Upper lobe of left lung (tissue), 6 donors: ENCODE measurements around the gene TAP1. TPM values are rescaled to one million over a fixed set of nuclear protein-coding genes. Genes with fewer than 3 reads are reported as not detected.

Experiments used
- ATAC-seq, 2 donors: fragments of 200-7000 bp; cut with Tn5 transposase; one replicate each; pipeline ENCODE4 v1.9.1; 2022; ENCODE audit warnings: mild to moderate bottlenecking in 2 of 2, moderate library complexity in 2 of 2; ENCODE audit not compliant: low FRiP score in 2 of 2
- DNase-seq, 2 donors: peaks; one replicate each; pipeline ENCODE4 v3.0.0-alpha.2; 2019 to 2020
- H3K27ac ChIP-seq, 4 donors: fragments of 200-600 bp; sonication (generic); one replicate each; pipeline ENCODE4 v1.5.1; 2016 to 2019
- H3K27me3 ChIP-seq, 4 donors: fragments of 200-600 bp; sonication (generic); one replicate each; pipeline ENCODE4 v1.5.1; 2017 to 2019
- H3K36me3 ChIP-seq, 4 donors: fragments of 200-600 bp; sonication (generic); one replicate each; pipeline ENCODE4 v1.5.1; 2016 to 2019
- H3K4me1 ChIP-seq, 4 donors: fragments of 200-600 bp; sonication (generic); one replicate each; pipeline ENCODE4 v1.5.1; 2018 to 2019
- H3K4me3 ChIP-seq, 4 donors: fragments of 200-600 bp; sonication (generic); one replicate each; pipeline ENCODE4 v1.5.1; 2017 to 2019; ENCODE audit warnings: mild to moderate bottlenecking in 2 of 4, moderate library complexity in 1 of 4
- H3K9me3 ChIP-seq, 4 donors: fragments of 200-600 bp; sonication (generic); one replicate each; pipeline ENCODE4 v1.5.1; 2018 to 2019
- EP300 ChIP-seq, 4 donors: sonication (generic); formaldehyde crosslinking; IDR thresholded peaks; one replicate each; pipeline ENCODE4 v1.5.1; 2017; ENCODE audit warnings: antibody characterized with exemption in 4 of 4, control low read depth in 2 of 4
- POLR2A ChIP-seq, 4 donors: fragments of 450-650 bp; IDR thresholded peaks; one replicate each; pipeline ENCODE4 v1.5.1; 2016 to 2017; ENCODE audit warnings: antibody characterized with exemption in 4 of 4, mild to moderate bottlenecking in 2 of 4
- POLR2AphosphoS5 ChIP-seq, 2 donors: sonication (generic); formaldehyde crosslinking; IDR thresholded peaks; one replicate each; pipeline ENCODE4 v1.5.1; 2017; ENCODE audit warnings: antibody characterized with exemption in 2 of 2
- WGBS, 2 donors: methylation state at CpG; one replicate each; pipeline ENCODE4 v1.1.5; 2017 to 2018; 5-methylcytosine and 5-hydroxymethylcytosine counted together
- small RNA-seq, 4 donors: library from RNA; depleted of rRNA; stranded (forward); fragments of <200 nt; gene quantifications; one replicate each; pipeline ENCODE3, GENCODE V24; 2016
- total RNA-seq, 6 donors: library from RNA; depleted of rRNA in 4 of 6; stranded (reverse); fragments of >200 nt in 4 of 6; gene quantifications; one replicate each; pipeline versions ENCODE4 v1.1.0 to v1.2.1, GENCODE V29; 2016 to 2021
- TF ChIP-seq, protein P1 (sequence below), 6 experiments: fragments of 450-650 bp in 4 of 6; fragments of 200-600 bp in 2 of 6; sonication (generic) in 2 of 6; IDR thresholded peaks; one replicate each; pipeline ENCODE4 v1.5.1; 2016 to 2019; ENCODE audit warnings: antibody characterized with exemption in 6 of 6
- donor health status: DM: no; HTN: no; CAD: no; lungs with moderate emphysema.
- donor health status: DM: no; HTN: yes; CAD: no; lungs with severe emphysema.

Gene TAP1
- total RNA-seq, 6 donors from 2014 or later = 56.9 to 87.0 (median 69.8) TPM

DNA sequence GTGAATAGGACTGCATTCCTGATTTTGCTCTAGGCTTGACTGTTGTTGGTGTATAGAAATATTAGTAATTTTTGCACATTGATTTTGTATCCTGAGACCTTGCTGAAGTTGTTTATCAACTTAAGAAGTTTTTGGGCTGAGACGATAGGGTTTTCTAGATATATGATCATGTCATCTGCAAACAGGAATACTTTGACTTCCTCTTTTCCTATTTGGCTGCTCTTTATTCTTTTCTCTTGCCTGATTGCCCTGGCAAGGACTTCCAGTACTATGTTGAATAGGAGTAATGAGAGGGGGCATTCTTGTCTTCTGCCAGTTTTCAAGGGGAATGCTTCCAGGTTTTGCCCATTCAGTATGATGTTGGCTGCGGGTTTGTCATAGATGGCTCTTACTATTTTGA, 50.1 kb downstream of the TAP1 start:
- TF ChIP-seq, protein P1, sequence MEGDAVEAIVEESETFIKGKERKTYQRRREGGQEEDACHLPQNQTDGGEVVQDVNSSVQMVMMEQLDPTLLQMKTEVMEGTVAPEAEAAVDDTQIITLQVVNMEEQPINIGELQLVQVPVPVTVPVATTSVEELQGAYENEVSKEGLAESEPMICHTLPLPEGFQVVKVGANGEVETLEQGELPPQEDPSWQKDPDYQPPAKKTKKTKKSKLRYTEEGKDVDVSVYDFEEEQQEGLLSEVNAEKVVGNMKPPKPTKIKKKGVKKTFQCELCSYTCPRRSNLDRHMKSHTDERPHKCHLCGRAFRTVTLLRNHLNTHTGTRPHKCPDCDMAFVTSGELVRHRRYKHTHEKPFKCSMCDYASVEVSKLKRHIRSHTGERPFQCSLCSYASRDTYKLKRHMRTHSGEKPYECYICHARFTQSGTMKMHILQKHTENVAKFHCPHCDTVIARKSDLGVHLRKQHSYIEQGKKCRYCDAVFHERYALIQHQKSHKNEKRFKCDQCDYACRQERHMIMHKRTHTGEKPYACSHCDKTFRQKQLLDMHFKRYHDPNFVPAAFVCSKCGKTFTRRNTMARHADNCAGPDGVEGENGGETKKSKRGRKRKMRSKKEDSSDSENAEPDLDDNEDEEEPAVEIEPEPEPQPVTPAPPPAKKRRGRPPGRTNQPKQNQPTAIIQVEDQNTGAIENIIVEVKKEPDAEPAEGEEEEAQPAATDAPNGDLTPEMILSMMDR (IDR thresholded peaks at IDR 0.05) = no peak
- no peak for TF ChIP-seq POLR2A (IDR thresholded peaks at IDR 0.05)
- no peak for TF ChIP-seq EP300 (IDR thresholded peaks at IDR 0.05)
- TF ChIP-seq POLR2AphosphoS5 (IDR thresholded peaks at IDR 0.05) = no peak
- DNase-seq = no peak
- H3K36me3 ChIP-seq = no peaks in the 10 kb centered on the region
- 40 to 45% methylated on average over 2 of the region's 2 CpGs for WGBS, 2 donors
- H3K9me3 ChIP-seq = peaks cover 0 to 4% (median 2%) of the 10 kb centered on the region in 4 donors
- no peak overlapping the region for H3K27ac ChIP-seq
- no peak for ATAC-seq
- no peak overlapping the region for H3K4me3 ChIP-seq
- no peaks in the 10 kb centered on the region for H3K4me1 ChIP-seq
- no peaks in the 10 kb centered on the region for H3K27me3 ChIP-seq

DNA sequence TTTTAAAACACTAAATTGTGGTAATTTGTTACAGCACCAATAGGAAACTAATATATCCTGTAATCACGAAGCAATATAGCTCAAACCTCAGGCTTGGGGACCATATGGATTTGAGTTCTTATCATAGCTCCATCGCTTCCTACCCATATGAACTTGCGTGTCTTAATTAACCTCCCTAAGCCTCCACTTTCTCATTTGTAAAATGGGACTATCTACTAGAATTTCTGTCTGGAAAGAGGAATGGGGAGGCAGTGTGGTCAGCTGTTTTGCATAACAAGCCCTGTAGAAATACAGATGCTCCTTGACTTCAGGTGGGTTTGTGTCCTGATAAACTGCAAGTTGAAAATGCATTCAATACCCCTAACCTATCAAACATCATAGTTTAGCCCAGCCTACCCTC, 53.8 kb downstream of the TAP1 start:
- no peaks in the 10 kb centered on the region for H3K27me3 ChIP-seq
- peaks cover 0 to 4% (median 2%) of the 10 kb centered on the region in 4 donors for H3K9me3 ChIP-seq
- H3K4me1 ChIP-seq = peaks cover 0 to 12% (median 6%) of the 10 kb centered on the region in 4 donors
- TF ChIP-seq, protein P1 (IDR thresholded peaks at IDR 0.05) = no peak
- no peak for TF ChIP-seq EP300 (IDR thresholded peaks at IDR 0.05)
- no peak for TF ChIP-seq POLR2AphosphoS5 (IDR thresholded peaks at IDR 0.05)
- H3K36me3 ChIP-seq = no peaks in the 10 kb centered on the region
- 81 to 96% methylated on average over 3 of the region's 3 CpGs for WGBS, 2 donors
- ATAC-seq (no peak), DNase-seq (no peak)
- H3K27ac ChIP-seq = no peak overlapping the region
- H3K4me3 ChIP-seq = no peak overlapping the region

DNA sequence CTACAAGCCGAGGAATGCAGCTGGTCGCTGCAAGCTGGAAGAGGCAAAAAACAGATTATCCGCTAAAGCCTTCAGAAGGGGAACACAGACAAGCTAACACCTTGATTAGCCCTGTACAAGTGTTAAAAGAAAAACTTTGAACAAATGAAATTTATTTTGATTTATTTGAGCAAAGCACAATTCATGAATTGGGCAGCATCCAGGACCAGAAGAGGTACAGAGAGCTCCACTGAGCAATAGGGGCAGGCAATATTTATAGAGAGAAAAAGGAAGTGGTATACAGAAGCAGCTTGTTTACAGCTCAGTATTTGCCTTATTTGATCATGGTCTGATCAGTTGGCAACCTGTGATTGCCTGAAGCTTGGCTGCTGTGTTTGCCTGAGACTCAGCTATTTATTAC, 54.3 kb downstream of the TAP1 start:
- no peak for DNase-seq
- peaks cover 0 to 4% (median 2%) of the 10 kb centered on the region in 4 donors for H3K9me3 ChIP-seq
- no peak for ATAC-seq

GRCh38 chr6:32796848-32797776, 56.4 kb downstream of the TAP1 start:
- H3K4me3 ChIP-seq = peak overlapping the region in 2 of 4 donors; percentile 18 to 22
- H3K27me3 ChIP-seq = no peaks in the 10 kb centered on the region
- TF ChIP-seq, protein P1 (IDR thresholded peaks at IDR 0.05) = peak; percentile 89 to 94 (median 92)
- no peak for TF ChIP-seq POLR2AphosphoS5 (IDR thresholded peaks at IDR 0.05)
- no peak overlapping the region for H3K27ac ChIP-seq
- ATAC-seq (peak; percentile 87 to 90), DNase-seq (peak in 1 of 2 donors; percentile 81)
- H3K4me1 ChIP-seq = peaks cover 0 to 12% (median 6%) of the 10 kb centered on the region in 4 donors
- H3K9me3 ChIP-seq = peaks cover 0 to 4% (median 2%) of the 10 kb centered on the region in 4 donors
- 6 to 7% methylated on average over 28 to 30 of the region's 30 CpGs for WGBS, 2 donors
- no peaks in the 10 kb centered on the region for H3K36me3 ChIP-seq

More for the DNA sequence above, 54.3 kb downstream of the TAP1 start:
- Histone ChIP-seq H3K4me1 (peaks cover 0 to 12% (median 6%) of the 10 kb centered on the region in 4 donors), H3K27me3 (no peaks in the 10 kb centered on the region), H3K27ac (no peak overlapping the region), H3K36me3 (no peaks in the 10 kb centered on the region), H3K4me3 (no peak overlapping the region)
- 88 to 94% methylated on average over 3 of the region's 3 CpGs for WGBS, 2 donors
- no peak for TF ChIP-seq POLR2AphosphoS5 (IDR thresholded peaks at IDR 0.05)
- TF ChIP-seq, protein P1 (IDR thresholded peaks at IDR 0.05) = no peak

Small RNA genes lying within 50 kb of the gene (small RNA-seq; reads per million reads assigned to genes)
- gene HLA-Z = 0 reads per million in 4 donors

Other genes starting within 250 kb of the TAP1 start
- gene HLA-DQA1, start 216.3 kb downstream of the TAP1 start, total RNA-seq = 100 to 1,000 TPM in 4 of 6 donors, 1 to 10 TPM in 1, not detected in 1; 7.8 to 476 (median 122) TPM
- gene HLA-DQB1, start 187.0 kb downstream of the TAP1 start, total RNA-seq = 100 to 1,000 TPM in 2 of 6 donors, 10 to 100 TPM in 2, 1 to 10 TPM in 2; 1.0 to 154 (median 36.3) TPM
- 10 to 100 TPM in 2 of 6 donors, 1 to 10 TPM in 3, not detected in 1; 1.4 to 52.6 (median 4.4) TPM for gene HLA-DQA2, start 112.3 kb downstream of the TAP1 start, total RNA-seq
- 10 to 100 TPM in 3 of 6 donors, 1 to 10 TPM in 2, not detected in 1; 1.6 to 86.9 (median 16.5) TPM for gene HLA-DQB2, start 90.2 kb downstream of the TAP1 start, total RNA-seq
- 10 to 100 TPM in 1 of 6 donors, 1 to 10 TPM in 5; 1.3 to 15.2 (median 3.7) TPM for gene HLA-DOB, start 36.7 kb downstream of the TAP1 start, total RNA-seq
- 100 to 1,000 TPM in 2 of 6 donors, 10 to 100 TPM in 4; 17.6 to 266 (median 62.1) TPM for gene TAP2, start 15.0 kb downstream of the TAP1 start, total RNA-seq
- gene PSMB8, start 9.7 kb downstream of the TAP1 start, total RNA-seq = 100 to 1,000 TPM in 1 of 6 donors, 10 to 100 TPM in 5; 48.2 to 110 (median 71.7) TPM
- 10 to 100 TPM; 34.4 to 85.9 (median 45.5) TPM for gene PSMB9, start 488 bp upstream of the TAP1 start, total RNA-seq
- gene HLA-DMB, start 87.3 kb upstream of the TAP1 start, total RNA-seq = 100 to 1,000 TPM in 3 of 6 donors, 10 to 100 TPM in 3; 35.6 to 233 (median 80.6) TPM
- 100 to 1,000 TPM in 4 of 6 donors, 10 to 100 TPM in 2; 83.7 to 271 (median 134) TPM for gene HLA-DMA, start 99.4 kb upstream of the TAP1 start, total RNA-seq
- gene BRD2, start 114.9 kb upstream of the TAP1 start, total RNA-seq = 100 to 1,000 TPM; 144 to 388 (median 183) TPM
- 10 to 100 TPM in 5 of 6 donors, 1 to 10 TPM in 1; 9.4 to 56.8 (median 30.5) TPM for gene HLA-DOA, start 155.9 kb upstream of the TAP1 start, total RNA-seq
- 100 to 1,000 TPM; 109 to 674 (median 399) TPM for gene HLA-DPA1, start 219.9 kb upstream of the TAP1 start, total RNA-seq
- gene HLA-DPB1, start 222.3 kb upstream of the TAP1 start, total RNA-seq = 100 to 1,000 TPM; 194 to 697 (median 373) TPM